ENCODE results near the gene RSPH10B2.
"Not testable (repeated sequence)": the region's sequence is repeated elsewhere in the genome, so short reads cannot be mapped to it uniquely, and the experiment has no call there.

The RSPH10B2 gene

DNA sequence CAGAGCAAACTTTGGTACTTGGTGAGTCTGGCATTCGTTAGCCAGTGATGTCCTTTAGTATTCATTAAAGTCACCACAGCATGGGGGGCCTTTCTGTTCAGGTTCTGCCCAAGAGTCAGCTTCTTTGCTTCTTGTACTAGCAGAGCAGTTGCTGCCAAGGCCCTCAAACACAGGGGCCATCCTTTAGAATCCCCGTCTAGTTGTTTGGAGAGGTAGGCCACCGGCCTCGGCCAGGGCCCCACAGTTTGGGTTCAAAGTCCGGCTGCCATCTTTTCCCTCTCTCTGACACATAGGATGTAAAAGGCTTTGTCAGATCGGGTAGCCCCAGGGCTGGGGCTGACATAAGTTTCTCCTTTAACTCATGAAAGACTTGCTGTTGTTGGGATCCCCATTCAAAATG lies 89.8 kb downstream of the RSPH10B2 start:
- DNase-seq: not testable (repeated sequence)

DNA sequence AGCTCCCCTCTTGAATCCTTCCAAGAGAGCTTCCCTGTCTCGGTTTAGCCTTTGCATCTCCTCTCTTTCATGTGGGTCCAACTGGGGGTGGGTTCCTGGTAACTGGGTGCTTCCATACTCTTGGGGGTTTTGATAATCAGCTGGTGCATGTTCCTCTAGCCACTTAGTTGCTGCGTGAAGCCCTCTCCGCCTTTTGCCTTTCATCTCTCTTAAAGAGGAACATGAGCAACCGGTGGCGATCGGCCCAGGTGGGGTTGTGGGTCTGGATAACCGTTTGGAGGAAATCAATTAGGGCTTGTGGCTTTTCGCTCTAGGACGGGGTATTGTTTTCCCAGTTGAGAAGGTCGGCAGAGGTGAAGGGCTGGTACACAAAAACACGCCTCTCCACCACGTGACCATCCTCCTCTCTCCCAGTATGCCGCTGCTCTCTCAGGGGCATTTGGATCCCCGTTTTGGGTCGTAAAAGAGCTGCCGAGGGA lies 92.1 kb downstream of the RSPH10B2 start:
- DNase-seq: not testable (repeated sequence)

DNA sequence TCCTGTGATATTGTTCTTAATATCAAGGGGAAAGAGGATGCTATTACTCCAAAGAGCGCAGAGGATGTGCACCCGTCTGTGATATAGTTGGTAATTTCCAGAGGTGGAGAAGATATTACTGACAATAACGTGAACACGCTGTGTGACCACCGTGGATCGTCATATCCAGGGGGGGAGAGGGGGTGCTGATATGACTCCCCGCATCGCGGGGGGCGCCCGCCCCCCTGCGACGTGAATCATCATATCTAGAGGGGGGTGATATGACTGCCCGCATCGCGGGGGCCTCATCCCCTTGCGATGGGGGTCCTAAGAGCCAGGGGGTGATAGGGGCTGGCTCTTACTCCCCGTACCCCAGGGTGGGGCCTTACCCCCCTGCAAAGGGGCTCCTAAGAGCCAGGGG lies 93.8 kb downstream of the RSPH10B2 start:
- not testable (repeated sequence) for DNase-seq

All from activated T-cell treated with anti-CD3 and anti-CD28 coated beads, Interleukin-2, amount 50 U/mL, for 48 hours (primary cell).